Kidney (tissue), 14 donors: ENCODE measurements around the gene ITPR2. TPM values are rescaled to one million over a fixed set of nuclear protein-coding genes. Genes with fewer than 3 reads are reported as not detected.
"Not testable (repeated sequence)": the region's sequence is repeated elsewhere in the genome, so short reads cannot be mapped to it uniquely, and the experiment has no call there.

ENCODE experiments used
- DNase-seq, 5 donors: peaks; one replicate each; pipeline ENCODE4 v3.0.0-alpha.2; 2013 to 2020
- FAIRE-seq: peaks from 2 replicates; lab custom pipeline; 2012; peaks lifted over from hg19 to GRCh38; lab: Jason Lieb, UNC
- H3K27ac ChIP-seq, 2 donors: one replicate each; pipeline ENCODE4 v1.7.0; 2013; ENCODE audit warnings: low read depth in 2 of 2, low read length in 2 of 2, inconsistent platforms in 1 of 2
- H3K27me3 ChIP-seq: one replicate; pipeline ENCODE4 v1.7.1; 2013; ENCODE audit warnings: low read length, inconsistent platforms; ENCODE audit not compliant: control insufficient read depth, insufficient read depth
- H3K36me3 ChIP-seq, 3 donors: one replicate each; pipeline versions ENCODE4 v1.7.0 to v1.7.1; 2013; ENCODE audit warnings: low read length in 3 of 3, control low read depth in 1 of 3, inconsistent platforms in 1 of 3; ENCODE audit not compliant: insufficient read depth in 3 of 3, control insufficient read depth in 2 of 3
- H3K4me1 ChIP-seq, 3 donors: one replicate each; pipeline versions ENCODE4 v1.7.0 to v1.7.1; 2013; ENCODE audit warnings: low read length in 3 of 3, inconsistent platforms in 1 of 3, low read depth in 1 of 3; ENCODE audit not compliant: control insufficient read depth in 2 of 3, insufficient read depth in 2 of 3
- H3K4me3 ChIP-seq, 3 donors: one replicate each; pipeline versions ENCODE4 v1.7.0 to v1.8.1; 2013; ENCODE audit warnings: low read length in 3 of 3, control low read depth in 1 of 3, inconsistent platforms in 1 of 3
- H3K9ac ChIP-seq, 3 donors: one replicate each; pipeline versions ENCODE4 v1.7.0 to v1.7.1; 2013; ENCODE audit warnings: low read length in 3 of 3, control low read depth in 1 of 3, inconsistent platforms in 1 of 3
- H3K9me3 ChIP-seq, 3 donors: one replicate each; pipeline versions ENCODE4 v1.7.0 to v1.7.1; 2013; ENCODE audit warnings: low read length in 3 of 3, control low read depth in 1 of 3, inconsistent platforms in 1 of 3; ENCODE audit not compliant: control insufficient read depth in 2 of 3, insufficient read depth in 1 of 3
- CTCF ChIP-seq: IDR thresholded peaks from 3 replicates; pipeline ENCODE4 v1.5.1; 2012; ENCODE audit warnings: mild to moderate bottlenecking, moderate library complexity, borderline replicate concordance; ENCODE audit not compliant: insufficient read depth; ENCODE audit errors: extremely low read depth
- intact Hi-C: fragments of 100-400 bp; cut with DNase I; formaldehyde crosslinking; loops from one replicate; pipeline ENCODE4 v1.11.1; 2022
- polyA plus RNA-seq: library from polyadenylated mRNA; stranded (reverse); fragments of 350-450 nt; fragmentation: Illumina TruSeq; extraction: RNeasy Lipid Tissue Mini Kit (QIAGEN cat#74804); gene quantifications from one replicate; pipeline ENCODE4 v1.2.3, GENCODE V29; 2014; ENCODE audit warnings: low read depth, low replicate concordance; ENCODE audit not compliant: insufficient read depth
- total RNA-seq: library from RNA; stranded (reverse); fragmentation: NEBNext Ultra II Directional; extraction: Animal tissue kit (Norgen Biotek cat#: 25700); gene quantifications from one replicate; pipeline ENCODE4 v1.2.1, GENCODE V29; 2021
- donor health status: control.
- donor health status: control.
- donor health status: control.
- donor health status: control.
- donor health status: control.
- donor health status: DM: yes; HTN: yes; CAD: no.
- donor health status: Normal renal cell carcinoma (clear cell type).

Gene ITPR2
- total and polyA plus RNA-seq, 2 donors from 2014 or later = 5.7 to 56.9 TPM

GRCh38 chr12:26441434-26441833 lies 391.6 kb downstream of the ITPR2 start:
- no peaks in the 10 kb centered on the region for H3K27me3 ChIP-seq
- no peak overlapping the region for H3K4me3 ChIP-seq
- TF ChIP-seq CTCF = no peak
- H3K4me1 ChIP-seq = no peaks in the 10 kb centered on the region
- DNase-seq = no peak
- intact Hi-C loops = no loop called here
- no peak overlapping the region for H3K9ac ChIP-seq
- H3K27ac ChIP-seq = no peak overlapping the region
- no peaks in the 10 kb centered on the region for H3K9me3 ChIP-seq
- H3K36me3 ChIP-seq = peaks cover 0 to 6% (median 0%) of the 10 kb centered on the region in 3 donors
- no peak for FAIRE-seq

- Histone ChIP-seq H3K4me3 (no peak overlapping the region), H3K4me1 (no peaks in the 10 kb centered on the region), H3K27ac (no peak overlapping the region), H3K27me3 (no peaks in the 10 kb centered on the region), H3K36me3 (peaks cover 0 to 6% (median 0%) of the 10 kb centered on the region in 3 donors), H3K9ac (no peak overlapping the region), H3K9me3 (no peaks in the 10 kb centered on the region)
- no peak for TF ChIP-seq CTCF
- no peak for DNase-seq
- no peak for FAIRE-seq
- intact Hi-C loops = no loop called here
Observed at GRCh38 chr12:26435069-26435404, 398.0 kb downstream of the ITPR2 start.

GRCh38 chr12:26434299-26435068 lies 398.5 kb downstream of the ITPR2 start:
- no peaks in the 10 kb centered on the region for H3K4me1 ChIP-seq
- H3K9ac ChIP-seq = no peak overlapping the region
- DNase-seq (peak in 3 of 5 donors; percentile 42 to 59 (median 44)), FAIRE-seq (no peak)
- H3K4me3 ChIP-seq = no peak overlapping the region
- peaks cover 0 to 6% (median 0%) of the 10 kb centered on the region in 3 donors for H3K36me3 ChIP-seq
- no peaks in the 10 kb centered on the region for H3K9me3 ChIP-seq
- H3K27ac ChIP-seq = no peak overlapping the region
- intact Hi-C loops = no loop called here
- peak; percentile 72 for TF ChIP-seq CTCF
- no peaks in the 10 kb centered on the region for H3K27me3 ChIP-seq

GRCh38 chr12:26433701-26434100 lies 399.3 kb downstream of the ITPR2 start:
- H3K4me3 ChIP-seq, H3K9me3 ChIP-seq, intact Hi-C loops, DNase-seq, FAIRE-seq, H3K36me3 ChIP-seq, H3K9ac ChIP-seq, H3K27me3 ChIP-seq, H3K27ac ChIP-seq, H3K4me1 ChIP-seq: not testable (repeated sequence)
